K562 (cell line): ENCODE results near the gene RFWD3. TPM values are rescaled to one million over a fixed set of nuclear protein-coding genes. Genes with fewer than 3 reads are reported as not detected.

Experiments
- ATAC-seq: fragments of 200-7000 bp; cut with Tn5 transposase; 3 replicates; pipeline ENCODE4 v1.9.1; 2020; ENCODE audit warnings: moderate library complexity
- BruUV-seq: library from RNA; stranded (reverse); fragments of 400-500 nt; replicated peaks from 2 replicates; lab custom pipeline; 2021; lab: Mats Ljungman, UMichigan
- CTCF ChIA-PET: fragments of 300-600 bp; formaldehyde crosslinking; extraction: SDS; loops from one replicate; lab custom pipeline; 2021; ENCODE audit warnings: low intra/inter-chr PET ratio; lab: Yijun Ruan, JAX
- POLR2A ChIA-PET: fragments of 300-600, 350-650 bp; sonication (Branson Sonifier 250); formaldehyde crosslinking; extraction: SDS; loops from one replicate; lab custom pipeline; 2021; ENCODE audit warnings: antibody characterized with exemption, inconsistent platforms; lab: Yijun Ruan, JAX
- DNase-seq, 4 experiments: peaks; one replicate each; pipeline versions ENCODE4 v3.0.0 to v3.0.0-alpha.2; 2011 to 2018; ENCODE audit warnings: low spot score in 3 of 4, mixed read lengths in 3 of 4; ENCODE audit errors: extremely low read depth in 1 of 4
- FAIRE-seq: peaks from 2 replicates; lab custom pipeline; 2011; peaks lifted over from hg19 to GRCh38; lab: Jason Lieb, UNC
- H2AFZ ChIP-seq: 2 replicates; pipeline ENCODE4 v1.6.0; 2011; ENCODE audit warnings: low read depth, low read length, control low read depth, inconsistent platforms
- H3K27ac ChIP-seq: fragments of 200-600 bp; 3 replicates; pipeline ENCODE4 v1.8.0; 2011; ENCODE audit warnings: low read depth, mild to moderate bottlenecking, control low read depth, inconsistent platforms, low read length, moderate library complexity, mixed read lengths; ENCODE audit errors: extremely low read depth
- H3K27me3 ChIP-seq, 2 experiments: fragments of 300-600 bp in 1 of 2; 2 replicates in 1 of 2; 3 replicates in 1 of 2; pipeline versions ENCODE4 v1.6.0 to v1.8.0; 2011; ENCODE audit warnings: inconsistent platforms in 2 of 2, low read length in 2 of 2, mild to moderate bottlenecking in 1 of 2, mixed read lengths in 1 of 2, moderate library complexity in 1 of 2; ENCODE audit not compliant: control insufficient read depth in 2 of 2, insufficient read depth in 2 of 2
- H3K36me3 ChIP-seq: fragments of 300-600 bp; 3 replicates; pipeline ENCODE4 v1.8.0; 2011; ENCODE audit warnings: mild to moderate bottlenecking, low read length, inconsistent platforms; ENCODE audit not compliant: control insufficient read depth, insufficient read depth
- H3K4me1 ChIP-seq, 2 experiments: fragments of 200-600 bp in 1 of 2; replicated peaks in 1 of 2; 2 replicates in 1 of 2; 3 replicates in 1 of 2; pipeline versions ENCODE4 v1.5.1 to v1.8.0; 2011; ENCODE audit warnings: inconsistent platforms in 2 of 2, low read length in 2 of 2, mild to moderate bottlenecking in 1 of 2, mixed read lengths in 1 of 2, moderate library complexity in 1 of 2; ENCODE audit not compliant: control insufficient read depth in 2 of 2, insufficient read depth in 2 of 2
- H3K4me2 ChIP-seq: 2 replicates; pipeline ENCODE4 v1.6.1; 2011; ENCODE audit warnings: low read length, control low read depth, inconsistent platforms, mixed read lengths; ENCODE audit not compliant: insufficient read depth
- H3K4me3 ChIP-seq: fragments of 200-600 bp; sonication (generic), shearing (Covaris generic); 2 replicates; pipeline ENCODE4 v1.5.1; 2016; ENCODE audit warnings: control low read depth, inconsistent platforms
- H3K79me2 ChIP-seq: fragments of 200-600 bp; 3 replicates; pipeline ENCODE4 v1.8.0; 2011; ENCODE audit warnings: low read length, inconsistent platforms; ENCODE audit not compliant: control insufficient read depth, insufficient read depth
- H3K9ac ChIP-seq, 2 experiments: 2 replicates each; pipeline versions ENCODE4 v1.6.0 to v1.6.1; 2011; ENCODE audit warnings: low read depth in 2 of 2, low read length in 2 of 2, control low read depth in 1 of 2, inconsistent platforms in 1 of 2, mild to moderate bottlenecking in 1 of 2, mixed read lengths in 1 of 2; ENCODE audit not compliant: insufficient read depth in 1 of 2
- H3K9me1 ChIP-seq: one replicate; pipeline ENCODE4 v1.6.0; 2011; ENCODE audit warnings: inconsistent platforms, mild to moderate bottlenecking, low read length, moderate library complexity; ENCODE audit not compliant: control insufficient read depth, insufficient read depth
- H3K9me3 ChIP-seq: replicated peaks from 2 replicates; pipeline ENCODE4 v1.5.1; 2011; ENCODE audit warnings: low read depth, low read length, inconsistent platforms; ENCODE audit not compliant: control insufficient read depth, insufficient read depth
- H4K20me1 ChIP-seq: replicated peaks from 2 replicates; pipeline ENCODE4 v1.6.1; 2011; ENCODE audit warnings: low read length, inconsistent platforms, mixed read lengths; ENCODE audit not compliant: control insufficient read depth, insufficient read depth
- BMI1 ChIP-seq: fragments of 150-350 bp; IDR thresholded peaks from 2 replicates; pipeline ENCODE4 v1.6.1; 2014; ENCODE audit warnings: low read length
- HLTF ChIP-seq: fragments of 450-650 bp; IDR thresholded peaks from 2 replicates; pipeline ENCODE4 v1.6.1; 2016
- KLF6 ChIP-seq: fragments of 250-450 bp; sonication (Bioruptor Pico); IDR thresholded peaks from 2 replicates; pipeline ENCODE4 v1.4.0; 2020; ENCODE audit warnings: mild to moderate bottlenecking, moderate library complexity, borderline replicate concordance
- WGBS: fragments of 100-300 bp; shearing (Covaris generic); methylation state at CpG from one replicate; pipeline ENCODE4 v1.1.6; 2016; ENCODE audit warnings: low coverage, mixed read lengths; ENCODE audit not compliant: insufficient coverage; ENCODE audit errors: missing lambda C conversion rate; 5-methylcytosine and 5-hydroxymethylcytosine counted together
- in situ Hi-C: fragments of 300-500 bp; cut with MboI; formaldehyde crosslinking; loops from 4 replicates; pipeline ENCODE4 v1.15.0; 2018; ENCODE audit warnings: inconsistent platforms, mixed read lengths
- intact Hi-C: fragments of 100-400 bp; cut with micrococcal nuclease; formaldehyde crosslinking; loops from 2 replicates; pipeline ENCODE4 v1.14.2; 2022
- polyA plus RNA-seq, 8 experiments: library from polyadenylated mRNA; depleted of rRNA in 4 of 8; stranded (reverse) in 5 of 8; unstranded in 3 of 8; fragments of >200 nt; fragmentation: Nextera tagmentation in 2 of 8; fragmentation: Illumina TruSeq in 1 of 8; extraction: Ambion mirVana in 2 of 8; extraction: Trizol in 1 of 8; gene quantifications; 2 replicates each; pipeline versions ENCODE4 v1.2.1 to v1.2.3, GENCODE V29; 2011 to 2014; ENCODE audit warnings: inconsistent platforms in 1 of 8, missing spikeins in 1 of 8
- total RNA-seq, 7 experiments: library from RNA; depleted of rRNA in 6 of 7; stranded (reverse); fragments of >200 nt in 6 of 7; fragmentation: Illumina TruSeq in 2 of 7; extraction: Trizol in 2 of 7; gene quantifications; 2 replicates each; pipeline versions ENCODE4 v1.2.1 to v1.2.3, GENCODE V29; 2011 to 2021; ENCODE audit warnings: low replicate concordance in 1 of 7

Gene RFWD3
- total and polyA plus RNA-seq, 9 of the 15 experiments (the other 6 are each of a cell fraction or from before 2014, with no cell fraction given) = 20.8 to 121 (median 79.0) TPM

DNA sequence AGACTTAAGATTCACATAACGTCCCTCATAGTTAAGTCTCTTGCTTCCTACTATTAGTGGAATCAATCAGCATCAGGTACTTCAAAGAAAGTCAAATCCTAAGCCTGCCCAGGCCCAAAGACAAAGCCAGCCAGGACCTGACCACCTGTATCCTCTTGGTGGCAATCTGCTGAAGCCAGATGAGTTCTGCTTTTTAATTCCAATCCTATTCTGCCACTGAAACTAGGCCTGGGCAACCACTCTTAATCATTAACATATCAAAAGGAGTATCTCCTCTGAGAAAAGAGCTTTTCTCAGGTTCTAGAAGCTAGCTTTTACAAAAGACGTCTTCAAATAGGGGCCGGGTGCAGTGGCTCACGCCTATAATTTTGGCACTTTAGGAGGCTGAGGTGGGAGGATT, 44.7 kb downstream of the RFWD3 start:
- TF ChIP-seq BMI1 = no peak
- no peak for TF ChIP-seq HLTF
- BruUV-seq = no TSS peak
- ChIA-PET POLR2A (interaction anchor here (1.1 kb wide), 1 partner anchor 17 kb away, joined by 3 read pairs; no protein-coding TSS in a partner anchor), CTCF (interaction anchor here (1.3 kb wide), 1 partner anchor 312 kb away, joined by 9 read pairs; no protein-coding TSS in a partner anchor)
- no peak overlapping the region for H3K4me3 ChIP-seq
- ATAC-seq (no peak), FAIRE-seq (no peak), DNase-seq (no peak)
- H3K27ac ChIP-seq = no peak overlapping the region
- intact Hi-C loops = loop anchor here (5.0 kb wide), 1 partner anchor 310 kb away; no protein-coding TSS in a partner anchor
- no peaks in the 10 kb centered on the region for H3K4me1 ChIP-seq
- H3K9me3 ChIP-seq = no peaks in the 10 kb centered on the region
- in situ Hi-C loops = no loop called here
- H3K9me1 ChIP-seq = no peaks in the 10 kb centered on the region
- WGBS = 93% methylated on average over 4 of the region's 4 CpGs
- no peaks in the 10 kb centered on the region for H3K27me3 ChIP-seq
- peaks cover 70% of the 10 kb centered on the region for H3K36me3 ChIP-seq
- no peak overlapping the region for H2AFZ ChIP-seq
- H3K4me2 ChIP-seq = no peak overlapping the region
- no peaks in the 10 kb centered on the region for H4K20me1 ChIP-seq
- no peak overlapping the region for H3K9ac ChIP-seq
- no peaks in the 10 kb centered on the region for H3K79me2 ChIP-seq

DNA sequence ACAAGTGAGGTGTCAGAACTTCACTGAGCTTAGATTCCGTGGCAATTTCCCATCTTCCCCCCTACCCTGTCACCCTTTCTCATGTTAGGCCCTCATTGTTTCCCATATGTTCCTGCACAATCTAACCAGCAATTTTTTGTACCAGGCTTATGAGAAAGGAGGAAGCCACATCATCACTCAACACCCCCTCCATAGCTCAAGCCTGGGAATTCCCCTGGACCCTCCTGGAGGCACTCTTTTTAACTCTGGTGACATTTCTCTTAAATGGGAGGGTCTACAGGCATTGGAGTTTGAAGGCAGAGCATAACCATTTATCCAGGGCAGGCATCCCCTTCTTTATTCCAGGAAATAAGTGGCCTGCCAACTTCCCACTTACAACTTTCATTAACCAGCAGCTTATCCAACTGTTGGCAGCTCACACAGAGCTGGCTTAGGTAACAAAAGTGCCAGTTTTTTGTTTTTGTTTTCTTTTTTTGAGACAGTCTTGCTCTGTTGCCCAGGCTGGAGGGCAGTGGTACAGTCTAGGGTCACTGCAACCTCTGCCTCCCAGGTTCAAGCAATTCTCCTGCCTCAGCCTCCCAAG, 49.4 kb downstream of the RFWD3 start:
- Histone ChIP-seq H3K79me2 (no peaks in the 10 kb centered on the region), H2AFZ (no peak overlapping the region), H3K36me3 (peaks cover 24% of the 10 kb centered on the region; the same call in 2 of the 3 replicates), H3K4me2 (no peak overlapping the region), H3K9me3 (no peaks in the 10 kb centered on the region), H4K20me1 (no peaks in the 10 kb centered on the region), H3K27ac (no peak overlapping the region), H3K4me3 (no peak overlapping the region), H3K4me1 (no peaks in the 10 kb centered on the region; a peak in 1 of 5 replicates), H3K9me1 (no peaks in the 10 kb centered on the region), H3K9ac (no peak overlapping the region), H3K27me3 (no peaks in the 10 kb centered on the region)
- BruUV-seq = no TSS peak
- FAIRE-seq = no peak
- intact Hi-C loops = no loop called here
- no peak for DNase-seq
- in situ Hi-C loops = no loop called here
- ATAC-seq = no peak; the same call in 2 of the 3 replicates
- POLR2A ChIA-PET = interaction anchor here (0.6 to 1.5 kb wide), 6 partner anchors 9 to 502 kb away, joined by 3 to 9 read pairs (median 4); partner anchors contain the start of gene GLG1
- WGBS = 60% methylated on average over 1 of the region's 1 CpG
- CTCF ChIA-PET = no interaction called here
- TF ChIP-seq KLF6 (CRISPR knock-in tag) = no peak
